ENCODE results near the gene KIAA0586.

KIAA0586 gene

GRCh38 chr14:58444627-58445026, 17.1 kb downstream of the KIAA0586 start:
- no peaks in the 10 kb centered on the region for H4K20me1 ChIP-seq (ENCODE audit: insufficient read depth, low read length, poor library complexity, severe bottlenecking)
- peaks cover 65% of the 10 kb centered on the region; the same call in 1 of the 2 replicates for H3K36me3 ChIP-seq (ENCODE audit: insufficient read depth, low read length)
- no peak overlapping the region for H3K4me3 ChIP-seq (ENCODE audit: low read length, poor library complexity, severe bottlenecking)
- no peaks in the 10 kb centered on the region for H3K9me3 ChIP-seq (ENCODE audit: insufficient read depth, low read depth, low read length)
- no peaks in the 10 kb centered on the region for H3K9me2 ChIP-seq (replicated peaks; ENCODE audit: low read depth, low read length)
- H3K4me1 ChIP-seq (ENCODE audit: insufficient read depth, low read length, poor library complexity, severe bottlenecking): no peaks in the 10 kb centered on the region
- no peak overlapping the region for H3K9ac ChIP-seq (ENCODE audit: low read depth, low read length, poor library complexity, severe bottlenecking)
- H3F3A ChIP-seq (ENCODE audit: low read depth): no peaks in the 10 kb centered on the region
- H2AFZ ChIP-seq (ENCODE audit: low read length): no peak overlapping the region
- H3K79me2 ChIP-seq (ENCODE audit: insufficient read depth, low read length): no peaks in the 10 kb centered on the region
- H3K4me2 ChIP-seq (ENCODE audit: low read depth, low read length, poor library complexity, severe bottlenecking): no peak overlapping the region
- no peaks in the 10 kb centered on the region for H3K27me3 ChIP-seq (ENCODE audit: insufficient read depth, low read length, poor library complexity, severe bottlenecking)
- no peak for TF ChIP-seq CTCF (conservative IDR thresholded peaks at IDR 0.05; ENCODE audit: low read length)
- TF ChIP-seq EZH2phosphoT487 (IDR thresholded peaks at IDR 0.05; ENCODE audit: borderline replicate concordance): no peak

GRCh38 chr14:58455593-58456265, 28.2 kb downstream of the KIAA0586 start:
- H3K9me3 ChIP-seq (ENCODE audit: insufficient read depth, low read depth, low read length): no peaks in the 10 kb centered on the region
- H3K9ac ChIP-seq (ENCODE audit: low read depth, low read length, poor library complexity, severe bottlenecking): no peak overlapping the region
- no peaks in the 10 kb centered on the region for H3K9me2 ChIP-seq (replicated peaks; ENCODE audit: low read depth, low read length)
- H3K4me2 ChIP-seq (ENCODE audit: low read depth, low read length, poor library complexity, severe bottlenecking): no peak overlapping the region
- no peaks in the 10 kb centered on the region for H3K79me2 ChIP-seq (ENCODE audit: insufficient read depth, low read length)
- H3K4me3 ChIP-seq (ENCODE audit: low read length, poor library complexity, severe bottlenecking): no peak overlapping the region
- no peaks in the 10 kb centered on the region for H4K20me1 ChIP-seq (ENCODE audit: insufficient read depth, low read length, poor library complexity, severe bottlenecking)
- H2AFZ ChIP-seq (ENCODE audit: low read length): no peak overlapping the region
- H3K27me3 ChIP-seq (ENCODE audit: insufficient read depth, low read length, poor library complexity, severe bottlenecking): no peaks in the 10 kb centered on the region
- no peaks in the 10 kb centered on the region for H3F3A ChIP-seq (ENCODE audit: low read depth)
- TF ChIP-seq EZH2phosphoT487 (IDR thresholded peaks at IDR 0.05; ENCODE audit: borderline replicate concordance) (no peak), CTCF (conservative IDR thresholded peaks at IDR 0.05; ENCODE audit: low read length) (no peak)
- H3K4me1 ChIP-seq (ENCODE audit: insufficient read depth, low read length, poor library complexity, severe bottlenecking): no peaks in the 10 kb centered on the region
- H3K36me3 ChIP-seq (ENCODE audit: insufficient read depth, low read length): peaks cover 71% of the 10 kb centered on the region; the same call in 1 of the 2 replicates

- no peaks in the 10 kb centered on the region for H4K20me1 ChIP-seq (ENCODE audit: insufficient read depth, low read length, poor library complexity, severe bottlenecking)
- H3K9me3 ChIP-seq (ENCODE audit: insufficient read depth, low read depth, low read length): no peaks in the 10 kb centered on the region
- no peak overlapping the region for H3K9ac ChIP-seq (ENCODE audit: low read depth, low read length, poor library complexity, severe bottlenecking)
- no peak overlapping the region for H3K4me3 ChIP-seq (ENCODE audit: low read length, poor library complexity, severe bottlenecking)
- no peaks in the 10 kb centered on the region for H3F3A ChIP-seq (ENCODE audit: low read depth)
- peaks cover 70% of the 10 kb centered on the region; the same call in 1 of the 2 replicates for H3K36me3 ChIP-seq (ENCODE audit: insufficient read depth, low read length)
- H3K4me1 ChIP-seq (ENCODE audit: insufficient read depth, low read length, poor library complexity, severe bottlenecking): no peaks in the 10 kb centered on the region
- no peak overlapping the region for H3K4me2 ChIP-seq (ENCODE audit: low read depth, low read length, poor library complexity, severe bottlenecking)
- H3K27me3 ChIP-seq (ENCODE audit: insufficient read depth, low read length, poor library complexity, severe bottlenecking): no peaks in the 10 kb centered on the region
- no peaks in the 10 kb centered on the region for H3K79me2 ChIP-seq (ENCODE audit: insufficient read depth, low read length)
- no peak overlapping the region for H2AFZ ChIP-seq (ENCODE audit: low read length)
- H3K9me2 ChIP-seq (replicated peaks; ENCODE audit: low read depth, low read length): no peaks in the 10 kb centered on the region
- TF ChIP-seq EZH2phosphoT487 (IDR thresholded peaks at IDR 0.05; ENCODE audit: borderline replicate concordance) (no peak), CTCF (conservative IDR thresholded peaks at IDR 0.05; ENCODE audit: low read length) (no peak)
Measured at GRCh38 chr14:58460772-58461171, 33.3 kb downstream of the KIAA0586 start.

Data from Loucy (cell line).